Left ventricle myocardium inferior (tissue), 1 donor: Measurements from ENCODE around the gene NDUFB10. TPM values are rescaled to one million over a fixed set of nuclear protein-coding genes. Genes with fewer than 3 reads are reported as not detected.

Experiments
- DNase-seq: peaks from one replicate; pipeline ENCODE4 v3.0.0-alpha.2; 2020
- H3K27ac ChIP-seq: fragments of 200-600 bp; replicated peaks from 2 replicates; pipeline ENCODE4 v1.8.0; 2021
- H3K27me3 ChIP-seq: fragments of 200-600 bp; 2 replicates; pipeline ENCODE4 v1.8.0; 2021; ENCODE audit warnings: low read depth
- H3K36me3 ChIP-seq: fragments of 200-600 bp; 2 replicates; pipeline ENCODE4 v1.8.0; 2021
- H3K4me1 ChIP-seq: fragments of 200-600 bp; 2 replicates; pipeline ENCODE4 v1.8.0; 2021
- H3K4me3 ChIP-seq: fragments of 200-600 bp; 2 replicates; pipeline ENCODE4 v1.8.0; 2021; ENCODE audit warnings: mild to moderate bottlenecking, moderate library complexity
- H3K9me3 ChIP-seq: fragments of 200-600 bp; replicated peaks from 2 replicates; pipeline ENCODE4 v1.8.0; 2021
- intact Hi-C: fragments of 100-400 bp; cut with micrococcal nuclease; formaldehyde crosslinking; loops from one replicate; pipeline ENCODE4 v1.11.0; 2022
- total RNA-seq: library from RNA; stranded (reverse); fragmentation: NEBNext Ultra II Directional; extraction: Animal tissue kit (Norgen Biotek cat#: 25700); gene quantifications from one replicate; pipeline ENCODE4 v1.2.1, GENCODE V29; 2021
- TF ChIP-seq, protein P1 (sequence below): fragments of 200-600 bp; IDR thresholded peaks from 2 replicates; pipeline ENCODE4 v1.8.0; 2021; ENCODE audit warnings: antibody characterized with exemption, mild to moderate bottlenecking, borderline replicate concordance
- donor health status: DM: no; HTN: yes; CAD: no; lungs with severe emphysema.

Gene NDUFB10
- total RNA-seq, 1 donor from 2014 or later: 601 TPM

DNA sequence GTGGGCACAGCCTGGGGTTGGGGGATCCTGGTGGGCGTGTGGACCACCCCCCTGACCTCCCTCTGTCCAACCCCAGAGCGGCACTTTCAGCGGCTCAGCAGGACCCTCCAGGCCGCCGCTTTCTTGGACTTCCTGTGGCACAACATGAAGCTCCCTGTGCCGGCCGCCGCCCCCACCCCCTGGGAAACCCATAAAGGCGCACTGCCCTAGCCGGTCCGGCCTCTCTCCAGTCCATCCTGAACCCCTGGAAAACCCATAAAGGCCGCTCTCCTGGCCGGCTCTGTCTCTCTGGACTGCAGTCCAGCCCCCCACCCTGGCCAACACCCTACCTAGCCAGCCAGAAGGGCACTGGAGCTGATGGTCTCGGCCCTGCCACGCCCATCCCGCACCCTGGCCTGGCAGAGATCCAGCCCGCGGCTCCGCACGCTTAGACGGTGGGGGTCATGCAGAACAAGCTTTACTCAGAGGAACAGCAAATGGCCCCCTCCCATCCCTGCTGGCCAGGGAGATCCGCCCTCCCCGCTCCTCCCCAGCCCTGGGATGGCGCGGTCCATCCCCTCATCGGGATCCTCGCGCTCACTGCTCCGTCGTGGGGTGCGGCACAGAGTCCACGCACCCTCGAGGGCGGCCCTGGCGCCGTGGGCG is 19.3 kb downstream of the NDUFB10 start:
- Histone ChIP-seq H3K9me3 (no peaks in the 10 kb centered on the region), H3K4me1 (peaks cover 32% of the 10 kb centered on the region), H3K4me3 (no peak overlapping the region), H3K27me3 (peaks cover 84% of the 10 kb centered on the region), H3K27ac (no peak overlapping the region), H3K36me3 (peaks cover 54% of the 10 kb centered on the region)
- intact Hi-C loops: no loop called here
- TF ChIP-seq, protein P1, sequence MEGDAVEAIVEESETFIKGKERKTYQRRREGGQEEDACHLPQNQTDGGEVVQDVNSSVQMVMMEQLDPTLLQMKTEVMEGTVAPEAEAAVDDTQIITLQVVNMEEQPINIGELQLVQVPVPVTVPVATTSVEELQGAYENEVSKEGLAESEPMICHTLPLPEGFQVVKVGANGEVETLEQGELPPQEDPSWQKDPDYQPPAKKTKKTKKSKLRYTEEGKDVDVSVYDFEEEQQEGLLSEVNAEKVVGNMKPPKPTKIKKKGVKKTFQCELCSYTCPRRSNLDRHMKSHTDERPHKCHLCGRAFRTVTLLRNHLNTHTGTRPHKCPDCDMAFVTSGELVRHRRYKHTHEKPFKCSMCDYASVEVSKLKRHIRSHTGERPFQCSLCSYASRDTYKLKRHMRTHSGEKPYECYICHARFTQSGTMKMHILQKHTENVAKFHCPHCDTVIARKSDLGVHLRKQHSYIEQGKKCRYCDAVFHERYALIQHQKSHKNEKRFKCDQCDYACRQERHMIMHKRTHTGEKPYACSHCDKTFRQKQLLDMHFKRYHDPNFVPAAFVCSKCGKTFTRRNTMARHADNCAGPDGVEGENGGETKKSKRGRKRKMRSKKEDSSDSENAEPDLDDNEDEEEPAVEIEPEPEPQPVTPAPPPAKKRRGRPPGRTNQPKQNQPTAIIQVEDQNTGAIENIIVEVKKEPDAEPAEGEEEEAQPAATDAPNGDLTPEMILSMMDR: no peak
- no peak for DNase-seq

DNA sequence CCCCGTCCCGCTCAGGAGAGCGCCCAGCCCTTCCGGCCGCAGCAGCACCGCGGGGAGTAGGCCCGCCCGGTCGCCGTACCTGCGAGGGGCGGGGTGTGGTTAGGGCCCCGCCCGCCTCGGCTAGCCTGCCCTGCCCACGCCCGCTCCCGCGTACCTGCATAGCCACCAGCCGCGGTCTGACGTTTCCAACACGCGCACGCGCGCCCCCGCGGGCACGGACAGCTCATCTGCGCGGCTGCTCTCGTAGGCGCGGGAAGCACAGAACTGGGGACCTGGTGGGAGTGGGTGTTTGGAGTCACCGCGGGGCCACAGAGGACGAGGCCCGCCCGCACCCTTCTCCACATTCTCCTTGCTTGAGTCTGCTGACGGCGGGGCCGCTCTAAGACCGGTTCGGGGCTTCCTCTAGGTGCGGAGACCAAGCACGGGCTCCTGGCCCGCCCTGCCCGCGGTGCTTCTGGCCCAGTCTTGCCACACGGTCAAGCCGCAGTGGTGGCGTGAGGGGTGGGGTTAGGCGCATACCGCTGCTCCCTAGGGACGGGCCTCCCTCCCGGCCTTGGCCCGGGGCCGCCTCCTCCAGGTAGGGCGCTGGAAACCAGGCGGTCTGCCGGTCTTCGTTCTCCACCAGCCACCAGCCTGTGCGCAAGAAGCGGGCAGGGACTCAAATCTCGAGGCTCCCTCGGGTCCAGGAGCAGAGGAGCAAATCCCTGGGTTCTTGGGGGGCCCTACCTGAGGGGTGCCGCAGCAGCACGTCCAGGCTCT is 20.1 kb downstream of the NDUFB10 start:
- Histone ChIP-seq H3K4me1 (peaks cover 35% of the 10 kb centered on the region), H3K9me3 (no peaks in the 10 kb centered on the region), H3K36me3 (peaks cover 48% of the 10 kb centered on the region), H3K4me3 (no peak overlapping the region), H3K27me3 (peaks cover 84% of the 10 kb centered on the region), H3K27ac (no peak overlapping the region)
- no peak for DNase-seq
- intact Hi-C loops: no loop called here
- TF ChIP-seq, protein P1: no peak

DNA sequence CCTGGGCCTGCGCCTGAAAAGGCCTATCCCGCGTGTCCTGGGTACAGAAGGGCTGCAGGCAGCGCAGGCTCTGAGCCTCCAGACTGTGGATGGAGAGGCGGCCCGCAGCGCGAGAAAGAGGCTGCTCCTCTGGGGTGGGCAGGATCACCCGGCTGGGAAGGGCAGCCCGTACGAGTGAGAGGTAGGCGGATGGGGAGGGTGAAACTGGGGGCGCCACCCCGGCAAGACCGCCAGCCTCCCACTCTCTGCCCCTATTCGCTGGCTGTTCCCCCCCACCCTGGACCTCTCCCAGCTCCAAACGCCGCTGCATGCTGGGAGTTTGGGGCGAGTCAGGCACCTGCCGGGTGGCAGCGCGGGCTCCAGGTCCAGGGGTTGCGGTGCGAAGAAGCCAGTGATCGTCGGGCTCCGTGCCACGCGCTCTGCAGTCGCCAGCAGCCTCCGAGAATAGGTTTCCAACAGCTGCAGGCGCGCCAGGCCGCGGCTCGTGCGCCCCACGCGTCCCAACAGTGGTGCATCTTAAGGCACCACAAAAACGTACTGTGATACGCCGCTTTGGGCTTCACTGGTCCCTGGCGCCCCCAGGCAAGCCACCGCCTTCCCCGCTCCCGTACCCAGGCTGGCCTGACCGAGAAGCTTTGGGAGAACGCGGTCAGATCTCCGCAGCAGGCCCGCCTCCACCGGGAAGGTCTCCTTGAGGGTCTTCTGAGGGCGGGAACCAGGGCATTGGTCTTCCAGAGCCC is 20.9 kb downstream of the NDUFB10 start:
- H3K4me1 ChIP-seq: peaks cover 43% of the 10 kb centered on the region
- H3K27ac ChIP-seq: no peak overlapping the region
- no peak overlapping the region for H3K4me3 ChIP-seq
- DNase-seq: no peak
- no peaks in the 10 kb centered on the region for H3K9me3 ChIP-seq
- peaks cover 40% of the 10 kb centered on the region for H3K36me3 ChIP-seq
- TF ChIP-seq, protein P1: no peak
- peaks cover 77% of the 10 kb centered on the region for H3K27me3 ChIP-seq
- intact Hi-C loops: no loop called here

DNA sequence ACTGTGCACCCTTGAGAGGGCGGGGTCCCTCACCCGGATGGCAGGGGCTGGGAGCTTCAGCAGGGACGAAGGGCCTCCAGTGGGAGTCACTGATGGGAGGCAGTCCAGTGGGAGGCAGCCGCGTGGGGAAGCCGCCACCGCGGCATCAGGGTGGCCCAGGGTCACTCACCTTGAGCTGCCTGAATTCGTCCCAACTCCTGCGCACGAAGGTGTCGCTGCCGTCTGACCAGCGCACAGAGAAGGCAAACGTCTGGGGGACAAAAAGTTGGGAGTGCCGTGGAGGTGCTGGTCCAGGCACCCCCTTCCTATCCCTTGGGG is 21.4 kb downstream of the NDUFB10 start:
- no peak for DNase-seq
- Histone ChIP-seq H3K36me3 (peaks cover 40% of the 10 kb centered on the region), H3K27me3 (peaks cover 73% of the 10 kb centered on the region), H3K27ac (no peak overlapping the region), H3K9me3 (no peaks in the 10 kb centered on the region), H3K4me3 (no peak overlapping the region), H3K4me1 (peaks cover 48% of the 10 kb centered on the region)
- TF ChIP-seq, protein P1: no peak
- intact Hi-C loops: no loop called here

DNA sequence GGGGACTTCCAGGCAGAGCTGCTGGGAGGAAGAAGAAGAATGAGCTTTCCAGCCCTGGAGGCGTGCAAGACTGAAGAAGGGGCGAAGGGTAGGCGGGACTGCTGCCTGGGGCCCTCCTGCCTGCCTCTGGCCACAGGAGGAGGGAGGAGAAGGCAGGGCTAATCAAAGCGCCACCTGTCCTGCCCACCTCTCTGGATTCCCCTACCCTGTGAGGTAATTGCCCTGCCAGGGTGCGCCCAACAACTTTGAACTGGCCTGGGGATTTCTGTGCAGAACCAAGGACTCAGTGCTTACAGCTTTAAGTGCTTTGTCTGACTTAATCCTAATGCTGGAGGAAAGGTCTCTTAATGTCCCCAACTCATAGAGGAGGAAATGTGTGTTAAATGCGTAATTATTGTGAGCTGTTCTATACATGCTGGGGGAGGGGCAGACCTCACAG is 22.1 kb downstream of the NDUFB10 start, which contains the start of gene NOXO1:
TSS of gene NOXO1 (minus strand) at position 72 of the 439 bp plus-strand sequence. CDS start 290 bp downstream, outside the sequence.
- TF ChIP-seq, protein P1: no peak
- H3K27ac ChIP-seq: no peak within 1 kb of the TSS
- no peak within 1 kb of the TSS for H3K4me3 ChIP-seq
- no peaks in the 10 kb centered on the region for H3K9me3 ChIP-seq
- intact Hi-C loops: no loop called here
- peaks cover 50% of the 10 kb centered on the region for H3K4me1 ChIP-seq
- H3K36me3 ChIP-seq: peaks cover 40% of the 10 kb centered on the region
- no peak for DNase-seq
- peaks cover 66% of the 10 kb centered on the region for H3K27me3 ChIP-seq
